NT2/D1 (cell line): ENCODE results near the gene PKMYT1.

Experiments used
- SUZ12 ChIP-seq: IDR thresholded peaks from 2 replicates; pipeline ENCODE4 v1.6.1; 2011; ENCODE audit not compliant: insufficient read length, insufficient read depth; ENCODE audit errors: extremely low read depth
- YY1 ChIP-seq: IDR thresholded peaks from 2 replicates; pipeline ENCODE4 v1.6.1; 2011; ENCODE audit not compliant: insufficient read length, insufficient read depth
- ZNF274 ChIP-seq: IDR thresholded peaks from 2 replicates; pipeline ENCODE4 v1.6.1; 2011; ENCODE audit warnings: mild to moderate bottlenecking, low read depth, low read length

GRCh38 chr16:2966043-2966807 lies 14.0 kb downstream of the PKMYT1 start:
- TF ChIP-seq ZNF274 (no peak), YY1 (no peak), SUZ12 (no peak)
